Adrenal gland (tissue), 5 donors: ENCODE results near the gene TDRD9.

Experiments
- POLR2A ChIP-seq, 2 donors: fragments of 450-650 bp; IDR thresholded peaks; one replicate each; pipeline ENCODE4 v1.6.1; 2017; ENCODE audit warnings: antibody characterized with exemption in 2 of 2, mild to moderate bottlenecking in 2 of 2, moderate library complexity in 1 of 2
- TF ChIP-seq, protein P1 (sequence below), 6 experiments: fragments of 450-650 bp in 4 of 6; fragments of 200-600 bp in 2 of 6; sonication (generic) in 1 of 6; IDR thresholded peaks; 1 replicate in 5 of 6; 2 replicates in 1 of 6; pipeline versions ENCODE4 v1.5.1 to v1.8.0; 2016 to 2021; ENCODE audit warnings: antibody characterized with exemption in 6 of 6, mild to moderate bottlenecking in 2 of 6, moderate library complexity in 1 of 6
- donor health status: DM: no; HTN: no; CAD: no.

DNA sequence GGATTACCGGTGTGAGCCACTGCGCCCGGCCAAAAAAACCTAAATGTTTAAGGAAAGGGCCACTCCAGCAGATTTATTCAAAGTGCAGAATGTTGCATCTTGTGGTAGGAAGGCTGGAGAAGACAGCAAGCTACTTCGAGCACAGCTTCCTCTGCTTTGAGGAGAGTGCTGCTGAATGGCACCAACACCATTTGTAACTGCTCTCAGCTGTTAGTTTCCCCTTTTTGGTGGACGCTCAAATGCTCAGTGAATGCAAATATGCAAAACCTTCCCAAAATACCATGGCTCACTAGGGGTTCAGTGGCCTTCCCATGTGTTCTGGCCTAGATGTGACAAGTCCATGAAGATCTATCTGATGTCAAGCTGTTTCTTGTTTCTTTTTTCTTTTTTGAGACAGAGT, 2.9 kb upstream of the TDRD9 start:
- no peak for TF ChIP-seq POLR2A (IDR thresholded peaks at IDR 0.05)
- TF ChIP-seq, protein P1, sequence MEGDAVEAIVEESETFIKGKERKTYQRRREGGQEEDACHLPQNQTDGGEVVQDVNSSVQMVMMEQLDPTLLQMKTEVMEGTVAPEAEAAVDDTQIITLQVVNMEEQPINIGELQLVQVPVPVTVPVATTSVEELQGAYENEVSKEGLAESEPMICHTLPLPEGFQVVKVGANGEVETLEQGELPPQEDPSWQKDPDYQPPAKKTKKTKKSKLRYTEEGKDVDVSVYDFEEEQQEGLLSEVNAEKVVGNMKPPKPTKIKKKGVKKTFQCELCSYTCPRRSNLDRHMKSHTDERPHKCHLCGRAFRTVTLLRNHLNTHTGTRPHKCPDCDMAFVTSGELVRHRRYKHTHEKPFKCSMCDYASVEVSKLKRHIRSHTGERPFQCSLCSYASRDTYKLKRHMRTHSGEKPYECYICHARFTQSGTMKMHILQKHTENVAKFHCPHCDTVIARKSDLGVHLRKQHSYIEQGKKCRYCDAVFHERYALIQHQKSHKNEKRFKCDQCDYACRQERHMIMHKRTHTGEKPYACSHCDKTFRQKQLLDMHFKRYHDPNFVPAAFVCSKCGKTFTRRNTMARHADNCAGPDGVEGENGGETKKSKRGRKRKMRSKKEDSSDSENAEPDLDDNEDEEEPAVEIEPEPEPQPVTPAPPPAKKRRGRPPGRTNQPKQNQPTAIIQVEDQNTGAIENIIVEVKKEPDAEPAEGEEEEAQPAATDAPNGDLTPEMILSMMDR (IDR thresholded peaks at IDR 0.05) = no peak
